CD4-positive, alpha-beta T cell treated with Interleukin-6 at 100 ng/mL for 8 hours (primary cell): ENCODE measurements around the gene CDHR1.
"Not testable (repeated sequence)": the region's sequence is repeated elsewhere in the genome, so short reads cannot be mapped to it uniquely, and the experiment has no call there.

ENCODE experiments used
- DNase-seq: peaks from one replicate; pipeline ENCODE4 v3.0.0-alpha.2; 2020; ENCODE audit warnings: mixed read lengths, low spot score

Gene CDHR1

GRCh38 chr10:84194424-84195043, at the start of gene CDHR1:
Gene CDHR1, plus strand, starts transcription at chr10:84194537. Its CDS starts 224 bp downstream, at chr10:84194761.
- no peak for DNase-seq

GRCh38 chr10:84147347-84147746, 47.0 kb upstream of the CDHR1 start:
- DNase-seq = no peak

GRCh38 chr10:84148006-84148597, 46.2 kb upstream of the CDHR1 start:
- peak; percentile 31 for DNase-seq

- no peak for DNase-seq
These were observed 44.5 kb upstream of the CDHR1 start for GRCh38 chr10:84149854-84150253.

DNA sequence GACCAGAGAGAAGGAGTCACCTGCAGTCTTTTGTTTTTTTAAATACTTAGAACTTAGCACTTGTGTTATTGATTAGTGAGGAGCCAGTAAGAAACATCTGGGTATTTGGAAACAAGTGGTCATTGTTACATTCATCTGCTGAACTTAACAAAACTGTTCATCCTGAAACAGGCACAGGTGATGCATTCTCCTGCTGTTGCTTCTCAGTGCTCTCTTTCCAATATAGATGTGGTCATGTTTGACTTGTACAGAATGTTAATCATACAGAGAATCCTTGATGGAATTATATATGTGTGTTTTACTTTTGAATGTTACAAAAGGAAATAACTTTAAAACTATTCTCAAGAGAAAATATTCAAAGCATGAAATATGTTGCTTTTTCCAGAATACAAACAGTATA, 41.6 kb upstream of the CDHR1 start:
- DNase-seq = no peak

GRCh38 chr10:84155521-84155920, 38.8 kb upstream of the CDHR1 start:
- no peak for DNase-seq

- no peak for DNase-seq
These were observed 38.3 kb upstream of the CDHR1 start for GRCh38 chr10:84156009-84156408.

- peak; percentile 5 for DNase-seq
These were observed 37.6 kb upstream of the CDHR1 start for GRCh38 chr10:84156768-84157167.

DNA sequence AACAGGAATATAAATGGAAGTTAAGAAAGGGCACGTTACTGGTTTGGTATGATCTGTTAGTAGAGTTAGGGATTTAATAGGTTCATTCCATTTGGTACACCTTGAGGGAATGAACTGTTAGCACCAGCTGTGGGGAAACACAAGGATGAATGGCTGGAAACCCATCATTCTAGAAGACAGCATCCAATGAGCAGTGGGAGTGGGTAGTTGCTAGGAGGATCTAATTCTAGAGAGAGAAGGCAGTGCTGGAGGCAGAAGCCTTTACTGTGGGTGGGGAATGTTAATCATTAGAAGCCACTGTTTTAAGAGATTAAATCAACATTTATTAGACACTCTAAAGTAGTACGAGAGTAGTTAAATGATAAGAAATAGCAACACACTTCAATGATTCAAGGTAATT, 36.3 kb upstream of the CDHR1 start:
- no peak for DNase-seq

GRCh38 chr10:84158550-84158949, 35.8 kb upstream of the CDHR1 start:
- no peak for DNase-seq

- DNase-seq = no peak
These were observed 35.2 kb upstream of the CDHR1 start for GRCh38 chr10:84159076-84159685.

- no peak for DNase-seq
These were observed 33.5 kb upstream of the CDHR1 start for GRCh38 chr10:84160663-84161362.

- DNase-seq = no peak
These were observed 30.3 kb upstream of the CDHR1 start for GRCh38 chr10:84163996-84164395.

GRCh38 chr10:84164442-84164841, 29.9 kb upstream of the CDHR1 start:
- no peak for DNase-seq

DNA sequence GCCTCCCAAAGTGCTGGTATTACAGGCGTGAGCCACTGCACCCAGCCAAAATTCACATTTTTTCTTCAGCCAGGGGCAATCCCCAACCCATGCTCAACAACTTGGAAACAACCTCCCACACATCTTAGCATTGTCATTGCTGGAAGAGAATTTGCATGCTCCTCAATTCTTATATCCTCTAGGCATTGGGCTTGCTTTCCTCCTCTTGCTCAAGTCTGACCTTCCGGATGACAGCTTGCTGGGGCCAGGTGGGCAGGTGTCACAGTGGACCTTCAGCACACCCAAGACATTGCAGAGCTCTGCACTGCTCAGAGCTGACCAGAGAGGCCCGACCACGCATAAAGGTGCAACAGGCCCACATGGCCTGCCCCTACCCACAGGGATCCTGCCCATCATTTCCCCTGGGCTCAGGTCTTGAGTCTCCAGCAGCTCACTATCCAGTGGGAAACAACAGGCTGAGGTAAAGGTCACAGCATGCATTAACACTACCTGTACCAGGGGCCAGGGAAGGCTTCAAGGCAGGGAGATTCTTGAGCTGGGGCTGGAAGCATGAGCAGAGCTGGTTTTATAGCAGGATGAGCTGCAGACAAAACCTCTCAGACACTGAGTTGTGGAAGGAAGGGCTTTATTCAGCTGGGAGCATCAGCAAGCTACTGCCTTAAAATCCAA, 27.6 kb upstream of the CDHR1 start:
- no peak for DNase-seq

DNA sequence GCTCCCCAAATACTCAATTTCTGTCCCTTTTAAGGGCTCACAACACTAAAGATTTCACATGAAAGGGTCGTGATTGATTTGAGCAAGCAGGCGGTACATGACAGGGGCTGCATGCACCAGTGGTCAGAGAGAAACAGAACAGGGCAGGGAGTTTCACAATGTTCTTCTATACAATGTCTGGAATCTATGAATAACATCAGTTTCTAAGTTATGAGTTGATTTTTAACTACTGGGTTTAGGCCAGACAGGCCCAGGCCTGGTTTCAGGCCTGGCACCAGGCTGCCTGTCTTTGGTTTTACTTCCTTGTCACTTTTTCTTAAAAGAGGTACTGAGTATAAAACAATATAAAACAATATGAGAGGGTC, 27.1 kb upstream of the CDHR1 start:
- DNase-seq = not testable (repeated sequence)

DNA sequence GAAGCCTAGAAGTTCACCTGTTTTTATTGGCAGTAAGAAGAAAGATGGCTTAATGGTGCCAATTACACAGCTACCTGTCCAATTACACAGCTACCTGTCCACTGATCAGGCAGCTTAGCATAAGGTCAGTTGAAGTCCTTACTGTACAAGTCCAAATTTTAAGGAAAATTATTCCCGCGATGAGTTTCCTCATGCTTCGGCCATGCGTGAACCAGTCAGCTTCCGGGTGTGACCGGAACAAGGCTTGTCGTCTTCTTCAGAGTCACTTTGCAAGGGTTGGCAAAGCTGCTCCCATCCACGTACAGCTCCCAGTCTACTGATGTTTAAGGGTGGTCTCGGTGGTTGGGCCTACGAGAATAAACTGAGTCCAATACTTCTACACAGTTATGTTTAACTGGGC, 26.0 kb upstream of the CDHR1 start:
- not testable (repeated sequence) for DNase-seq

- not testable (repeated sequence) for DNase-seq
These were observed 23.1 kb upstream of the CDHR1 start for GRCh38 chr10:84171237-84171636.

DNA sequence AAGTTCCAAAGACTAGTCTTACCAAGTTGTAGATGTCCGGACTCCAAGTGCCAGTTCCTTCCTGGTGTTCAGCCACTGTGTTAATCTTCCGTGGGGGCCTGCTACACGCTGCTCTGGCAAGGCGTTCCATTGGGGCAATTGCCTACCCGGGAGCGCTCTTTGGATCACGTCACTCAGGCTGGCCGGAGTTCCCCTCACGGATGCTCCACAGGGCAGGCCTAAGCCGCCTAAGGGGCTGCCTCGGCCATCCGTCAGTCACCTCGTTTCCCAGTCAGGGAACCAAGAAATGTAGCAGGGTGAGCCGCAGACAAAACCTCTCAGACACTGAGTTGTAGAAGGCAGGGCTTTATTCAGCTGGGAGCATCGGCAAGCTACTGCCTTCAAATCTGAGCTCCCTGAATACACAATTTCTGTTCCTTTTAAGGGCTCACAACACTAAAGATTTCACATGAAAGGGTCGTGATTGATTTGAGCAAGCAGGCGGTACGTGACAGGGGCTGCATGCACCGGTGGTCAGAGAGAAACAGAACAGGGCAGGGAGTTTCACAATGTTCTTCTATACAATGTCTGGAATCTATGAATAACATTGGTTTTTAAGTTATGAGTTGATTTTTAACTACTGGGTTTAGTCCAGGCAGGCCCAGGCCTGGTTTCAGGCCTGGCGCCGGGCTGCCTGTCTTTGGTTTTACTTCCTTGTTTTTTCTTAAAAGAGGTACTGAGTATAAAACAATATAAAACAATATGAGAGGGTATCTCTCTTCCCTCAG, 22.5 kb upstream of the CDHR1 start:
- DNase-seq = not testable (repeated sequence)

GRCh38 chr10:84172467-84173356, 21.6 kb upstream of the CDHR1 start:
- DNase-seq = no peak

- DNase-seq = no peak
These were observed 20.8 kb upstream of the CDHR1 start, which contains the start of gene GPR15LG for GRCh38 chr10:84173501-84173929. Gene GPR15LG, plus strand, starts transcription at chr10:84173801. Its CDS starts 51 bp downstream, at chr10:84173852.
